GM13977 (cell line): Measurements from ENCODE around the gene TARM1.

Experiments
- DNase-seq: peaks from one replicate; pipeline ENCODE4 v3.0.0; 2012; ENCODE audit warnings: low spot score
- CTCF ChIP-seq: IDR thresholded peaks from 2 replicates; pipeline ENCODE4 v1.5.1; 2012; ENCODE audit warnings: mild to moderate bottlenecking, control low read depth; ENCODE audit not compliant: insufficient read depth; ENCODE audit errors: extremely low read depth, missing control alignments
- in situ Hi-C: fragments of 300-500 bp; cut with MboI; formaldehyde crosslinking; loops from one replicate; pipeline ENCODE4 v1.12.0; 2022; ENCODE audit warnings: low sequenced_read_pairs, low pct_unique_long_range_greater_than_20kb, mixed read lengths, inconsistent platforms; ENCODE audit not compliant: unreplicated experiment

TARM1 gene

GRCh38 chr19:54124393-54124792, 43.2 kb upstream of the TARM1 start:
- TF ChIP-seq CTCF, result no peak
- in situ Hi-C loops, result no loop called here
- no peak for DNase-seq

GRCh38 chr19:54123682-54124081, 42.5 kb upstream of the TARM1 start:
- in situ Hi-C loops, result no loop called here
- DNase-seq, result no peak
- TF ChIP-seq CTCF, result no peak

- in situ Hi-C loops, result no loop called here
- TF ChIP-seq CTCF, result no peak
- DNase-seq, result no peak
Measured at GRCh38 chr19:54121259-54121658, 40.1 kb upstream of the TARM1 start.

- DNase-seq, result peak; percentile 97
- in situ Hi-C loops, result no loop called here
- no peak for TF ChIP-seq CTCF
Measured at GRCh38 chr19:54115109-54116063, 34.2 kb upstream of the TARM1 start, which contains the start of the genes PRPF31 and TFPT. PRPF31 (plus strand) TSS chr19:54115754; CDS start chr19:54118279, 2,525 bp downstream. TFPT (minus strand) TSS chr19:54115657; CDS start chr19:54115269, 388 bp downstream.

GRCh38 chr19:54114340-54115108, 33.4 kb upstream of the TARM1 start:
- in situ Hi-C loops, result no loop called here
- peak; percentile 70 for DNase-seq
- no peak for TF ChIP-seq CTCF

GRCh38 chr19:54109651-54110050, 28.5 kb upstream of the TARM1 start:
- no peak for DNase-seq
- in situ Hi-C loops, result no loop called here
- TF ChIP-seq CTCF, result no peak
